HCT116 (cell line): ENCODE results near the gene ZER1. TPM values are rescaled to one million over a fixed set of nuclear protein-coding genes. Genes with fewer than 3 reads are reported as not detected.

Experiments
- ATAC-seq: fragments of 200-7000 bp; cut with Tn5 transposase; 2 replicates; pipeline ENCODE4 v1.9.1; 2020; ENCODE audit warnings: mild to moderate bottlenecking, moderate library complexity
- BruUV-seq: library from RNA; stranded (reverse); fragments of 400-500 nt; replicated peaks from 2 replicates; lab custom pipeline; 2021; lab: Mats Ljungman, UMichigan
- CTCF ChIA-PET: fragments of 300-600 bp; sonication (Branson Sonifier 250); formaldehyde crosslinking; loops from one replicate; lab custom pipeline; 2021; ENCODE audit warnings: antibody characterized with exemption; lab: Charles Lee
- POLR2A ChIA-PET: fragments of 300-600, 350-600 bp; sonication (Branson Sonifier 250); formaldehyde crosslinking; loops from one replicate; lab custom pipeline; 2021; ENCODE audit warnings: antibody characterized with exemption; lab: Charles Lee
- RAD21 ChIA-PET, 2 experiments: fragments of 300-600 bp; sonication (Branson Sonifier 250); formaldehyde crosslinking; loops; one replicate each; lab custom pipeline; 2023; ENCODE audit warnings: low total read pairs in 2 of 2; ENCODE audit not compliant: uncharacterized antibody in 2 of 2, unreplicated experiment in 2 of 2, low non-redundant PET in 1 of 2; lab: Charles Lee
- DNase-seq: peaks from one replicate; pipeline ENCODE4 v3.0.0-alpha.2; 2010; ENCODE audit warnings: low read depth, low spot score
- H2AFZ ChIP-seq: fragments of 200-600 bp; shearing (Covaris generic), sonication (generic); 2 replicates; pipeline ENCODE4 v1.6.1; 2017; ENCODE audit warnings: low read depth, mixed run types, mixed read lengths, antibody characterized with exemption, low read length; ENCODE audit not compliant: poor library complexity, severe bottlenecking
- H3K27ac ChIP-seq: 2 replicates; pipeline ENCODE4 v1.5.1; 2012; ENCODE audit warnings: low read depth, low read length
- H3K27me3 ChIP-seq: fragments of 200-600 bp; sonication (generic); 2 replicates; pipeline ENCODE4 v1.6.1; 2016; ENCODE audit warnings: mixed run types, low read length, mixed read lengths; ENCODE audit not compliant: insufficient read depth
- H3K36me3 ChIP-seq, 2 experiments: fragments of 200-500 bp in 1 of 2; fragments of 200-600 bp in 1 of 2; sonication (Bioruptor generic) in 1 of 2; sonication (generic) in 1 of 2; 2 replicates each; pipeline versions ENCODE4 v1.5.1 to v1.6.1; 2014 to 2016; ENCODE audit warnings: low read length in 2 of 2, inconsistent platforms in 1 of 2, mixed read lengths in 1 of 2, mixed run types in 1 of 2; ENCODE audit not compliant: insufficient read depth in 2 of 2, control insufficient read depth in 1 of 2
- H3K4me1 ChIP-seq, 2 experiments: fragments of 200-600 bp in 1 of 2; sonication (generic) in 1 of 2; 2 replicates each; pipeline versions ENCODE4 v1.5.1 to v1.6.1; 2012 to 2017; ENCODE audit warnings: low read length in 2 of 2, inconsistent platforms in 1 of 2, mild to moderate bottlenecking in 1 of 2, mixed read lengths in 1 of 2, mixed run types in 1 of 2, moderate library complexity in 1 of 2; ENCODE audit not compliant: insufficient read depth in 2 of 2, control insufficient read depth in 1 of 2
- H3K4me2 ChIP-seq: fragments of 200-600 bp; sonication (generic); 2 replicates; pipeline ENCODE4 v1.6.1; 2017; ENCODE audit warnings: mixed run types, low read length, mixed read lengths
- H3K4me3 ChIP-seq, 2 experiments: fragments of 200-600 bp in 1 of 2; sonication (generic) in 1 of 2; replicated peaks in 1 of 2; 2 replicates each; pipeline ENCODE4 v1.5.1; 2011 to 2016; ENCODE audit warnings: low read length in 2 of 2, control low read depth in 1 of 2, low read depth in 1 of 2, mild to moderate bottlenecking in 1 of 2, mixed read lengths in 1 of 2, mixed run types in 1 of 2
- H3K79me2 ChIP-seq: fragments of 200-600 bp; sonication (generic); 2 replicates; pipeline ENCODE4 v1.6.1; 2017; ENCODE audit warnings: mild to moderate bottlenecking, mixed run types, low read length, moderate library complexity, mixed read lengths; ENCODE audit not compliant: insufficient read depth
- H3K9ac ChIP-seq: fragments of 200-600 bp; sonication (generic); 2 replicates; pipeline ENCODE4 v1.6.1; 2016; ENCODE audit warnings: low read length, mixed read lengths
- H3K9me2 ChIP-seq: fragments of 200-600 bp; sonication (generic), shearing (Covaris generic); 2 replicates; pipeline ENCODE4 v1.6.1; 2017; ENCODE audit warnings: mixed run types, mild to moderate bottlenecking, moderate library complexity; ENCODE audit not compliant: insufficient read depth
- H3K9me3 ChIP-seq, 2 experiments: fragments of 200-500 bp in 1 of 2; fragments of 200-600 bp in 1 of 2; sonication (Bioruptor generic) in 1 of 2; sonication (generic) in 1 of 2; 2 replicates each; pipeline ENCODE4 v1.6.1; 2014 to 2017; ENCODE audit warnings: low read length in 2 of 2, mixed read lengths in 2 of 2, inconsistent platforms in 1 of 2, low read depth in 1 of 2, mild to moderate bottlenecking in 1 of 2, mixed run types in 1 of 2, moderate library complexity in 1 of 2; ENCODE audit not compliant: control insufficient read depth in 1 of 2, insufficient read depth in 1 of 2
- H4K20me1 ChIP-seq: fragments of 200-600 bp; sonication (generic), shearing (Covaris generic); 2 replicates; pipeline ENCODE4 v1.6.1; 2017; ENCODE audit warnings: mixed run types, mild to moderate bottlenecking, moderate library complexity; ENCODE audit not compliant: insufficient read depth
- CBX3 ChIP-seq: IDR thresholded peaks from 2 replicates; pipeline ENCODE4 v1.6.1; 2012; ENCODE audit warnings: low read depth
- FOSL1 ChIP-seq: IDR thresholded peaks from 2 replicates; pipeline ENCODE4 v1.6.1; 2012; ENCODE audit warnings: low read depth
- MAX ChIP-seq: IDR thresholded peaks from 2 replicates; pipeline ENCODE4 v1.6.1; 2012
- POLR2A ChIP-seq: IDR thresholded peaks from 2 replicates; pipeline ENCODE4 v1.7.0; 2011; ENCODE audit warnings: borderline replicate concordance; ENCODE audit not compliant: insufficient read depth, insufficient read length; ENCODE audit errors: extremely low read depth
- REST ChIP-seq: IDR thresholded peaks from 2 replicates; pipeline ENCODE4 v1.6.1; 2012; ENCODE audit warnings: low read depth
- ZBTB33 ChIP-seq: IDR thresholded peaks from 2 replicates; pipeline ENCODE4 v1.6.1; 2011; ENCODE audit warnings: mild to moderate bottlenecking, low read length, moderate library complexity; ENCODE audit not compliant: insufficient replicate concordance; ENCODE audit errors: extremely low read depth
- intact Hi-C: fragments of 100-400 bp; cut with micrococcal nuclease; formaldehyde crosslinking; loops from 2 replicates; pipeline ENCODE4 v1.10.0; 2022
- total RNA-seq: library from RNA; stranded (reverse); gene quantifications from one replicate; pipeline ENCODE4 v1.2.1, GENCODE V29; 2021; ENCODE audit not compliant: unreplicated experiment

ZER1 gene
- total RNA-seq, 1 experiment from 2014 or later, result 18.0 TPM

- DNase-seq, result no peak
- H3K9me2 ChIP-seq, result no peaks in the 10 kb centered on the region
- POLR2A ChIA-PET, result no interaction called here
- H3K36me3 ChIP-seq, result peaks cover 8 to 12% of the 10 kb centered on the region in 2 experiments; a peak in 3 of 4 replicates
- peak overlapping the region; percentile 77 for H3K27ac ChIP-seq
- CTCF ChIA-PET, result interaction anchor here (1.7 kb wide), 1 partner anchor 86 kb away, joined by 4 read pairs; the partner anchor contains the start of gene PKN3
- TF ChIP-seq ZBTB33 (no peak), FOSL1 (no peak)
- TF ChIP-seq, all 23 proteins: peak for 0
- ATAC-seq, result peak; percentile 24
- Histone ChIP-seq H3K9me3 (peaks cover 0 to 2% of the 10 kb centered on the region in 2 experiments; a peak in 1 of 4 replicates), H3K9ac (peak overlapping the region; percentile 73), H4K20me1 (no peaks in the 10 kb centered on the region), H3K27me3 (no peaks in the 10 kb centered on the region), H2AFZ (no peak overlapping the region), H3K4me1 (peaks cover 12 to 28% of the 10 kb centered on the region in 2 experiments; a peak in 3 of 4 replicates), H3K79me2 (peaks cover 14% of the 10 kb centered on the region), H3K4me2 (peak overlapping the region; percentile 96), H3K4me3 (peak overlapping the region; percentile 87 to 94)
- RAD21 ChIA-PET, result no interaction called here
- intact Hi-C loops, result loop anchor here (1.0 kb wide), 1 partner anchor 16 kb away; the partner anchor contains the start of gene ZER1
- no TSS peak for BruUV-seq
Measured at GRCh38 chr9:128787659-128788058, 15.9 kb upstream of the ZER1 start.

- H2AFZ ChIP-seq, result peak within 1 kb of the TSS; percentile 46
- H3K4me1 ChIP-seq, result peaks cover 12 to 28% of the 10 kb centered on the region in 2 experiments; a peak in 3 of 4 replicates
- H3K4me3 ChIP-seq, result peak within 1 kb of the TSS; percentile 87 to 94
- H3K79me2 ChIP-seq, result peaks cover 14% of the 10 kb centered on the region
- peaks cover under 1 to 2% of the 10 kb centered on the region in 2 experiments; a peak in 2 of 4 replicates for H3K9me3 ChIP-seq
- RAD21 ChIA-PET, result no interaction called here
- BruUV-seq, result no TSS peak
- H3K9me2 ChIP-seq, result no peaks in the 10 kb centered on the region
- peak within 1 kb of the TSS; percentile 73 for H3K9ac ChIP-seq
- peak within 1 kb of the TSS; percentile 96 for H3K4me2 ChIP-seq
- CTCF ChIA-PET, result no interaction called here
- H3K27me3 ChIP-seq, result no peaks in the 10 kb centered on the region
- DNase-seq (peak; percentile 44), ATAC-seq (peak; percentile 96)
- intact Hi-C loops, result loop anchor here (1.0 kb wide), 1 partner anchor 16 kb away; the partner anchor contains the start of gene ZER1
- H4K20me1 ChIP-seq, result no peaks in the 10 kb centered on the region
- peak within 1 kb of the TSS; percentile 77 for H3K27ac ChIP-seq
- H3K36me3 ChIP-seq, result peaks cover 3 to 9% of the 10 kb centered on the region in 2 experiments; a peak in 3 of 4 replicates
- POLR2A ChIA-PET, result interaction anchor here (0.7 kb wide), 1 partner anchor 327 kb away, joined by 4 read pairs; no protein-coding TSS in a partner anchor
- TF ChIP-seq FOSL1, result no peak
- peak; percentile 58 for TF ChIP-seq ZBTB33
- TF ChIP-seq MAX, result peak; percentile 99
- no peak for TF ChIP-seq POLR2A
- peak; percentile 98 for TF ChIP-seq CBX3
- no peak for TF ChIP-seq REST
Measured at GRCh38 chr9:128786681-128787601, 15.2 kb upstream of the ZER1 start, which contains the start of gene TBC1D13. TSS of gene TBC1D13 (plus strand) at chr9:128787253. CDS start at chr9:128787354, 101 bp downstream.
